ENCODE results near the gene POU6F2. TPM values are rescaled to one million over a fixed set of nuclear protein-coding genes. Genes with fewer than 3 reads are reported as not detected.

The POU6F2 gene
- total and polyA plus RNA-seq, 12 donors: 0.03 to 0.31 (median 0.19) TPM; not detected in 9

DNA sequence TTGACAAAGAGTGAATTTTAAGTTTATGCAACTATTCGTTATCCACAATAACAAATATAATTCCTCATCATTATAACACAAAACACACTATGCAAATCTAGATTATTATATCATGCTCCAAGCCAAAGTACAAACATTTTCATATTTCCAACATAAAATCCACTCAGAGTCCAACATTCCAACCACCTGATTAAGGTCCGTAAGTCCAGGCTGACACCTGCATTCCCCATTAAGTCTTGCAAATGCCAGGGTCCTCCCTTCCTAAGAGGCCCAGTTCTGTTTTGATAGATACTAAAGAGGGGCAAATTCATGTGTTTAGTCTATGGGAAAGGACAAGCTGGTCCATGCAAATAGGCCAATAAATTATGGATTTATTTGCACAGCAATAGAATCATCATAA lies 206.1 kb downstream of the POU6F2 start:
- intact Hi-C loops (cut with DNase I): no loop called here

DNA sequence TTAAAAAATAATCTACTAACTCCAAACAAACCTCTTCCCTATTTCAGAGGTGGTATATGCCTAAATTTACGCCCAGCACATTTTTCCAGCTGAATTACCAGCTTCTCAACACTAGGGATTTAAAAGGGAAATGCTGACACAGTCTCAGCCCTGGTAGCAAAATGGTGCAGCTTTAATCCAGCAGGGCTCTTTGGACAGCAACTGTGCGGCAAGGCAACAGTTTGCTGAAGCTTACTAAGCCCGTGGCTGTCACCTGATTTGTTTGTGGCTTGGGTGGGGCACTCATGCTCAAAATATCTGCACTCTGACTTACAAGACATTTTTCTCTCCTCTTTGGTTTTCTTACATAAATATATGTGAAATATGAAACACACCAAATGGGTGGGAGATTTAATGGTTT lies 206.7 kb downstream of the POU6F2 start:
- 55 to 59% (median 57%) methylated on average over 3 of the region's 3 CpGs for WGBS, 4 donors
- no peak overlapping the region for H3K4me3 ChIP-seq
- no peak for TF ChIP-seq POLR2A (IDR thresholded peaks at IDR 0.05)
- TF ChIP-seq, protein P1, sequence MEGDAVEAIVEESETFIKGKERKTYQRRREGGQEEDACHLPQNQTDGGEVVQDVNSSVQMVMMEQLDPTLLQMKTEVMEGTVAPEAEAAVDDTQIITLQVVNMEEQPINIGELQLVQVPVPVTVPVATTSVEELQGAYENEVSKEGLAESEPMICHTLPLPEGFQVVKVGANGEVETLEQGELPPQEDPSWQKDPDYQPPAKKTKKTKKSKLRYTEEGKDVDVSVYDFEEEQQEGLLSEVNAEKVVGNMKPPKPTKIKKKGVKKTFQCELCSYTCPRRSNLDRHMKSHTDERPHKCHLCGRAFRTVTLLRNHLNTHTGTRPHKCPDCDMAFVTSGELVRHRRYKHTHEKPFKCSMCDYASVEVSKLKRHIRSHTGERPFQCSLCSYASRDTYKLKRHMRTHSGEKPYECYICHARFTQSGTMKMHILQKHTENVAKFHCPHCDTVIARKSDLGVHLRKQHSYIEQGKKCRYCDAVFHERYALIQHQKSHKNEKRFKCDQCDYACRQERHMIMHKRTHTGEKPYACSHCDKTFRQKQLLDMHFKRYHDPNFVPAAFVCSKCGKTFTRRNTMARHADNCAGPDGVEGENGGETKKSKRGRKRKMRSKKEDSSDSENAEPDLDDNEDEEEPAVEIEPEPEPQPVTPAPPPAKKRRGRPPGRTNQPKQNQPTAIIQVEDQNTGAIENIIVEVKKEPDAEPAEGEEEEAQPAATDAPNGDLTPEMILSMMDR (IDR thresholded peaks at IDR 0.05): no peak
- H3K27ac ChIP-seq: no peak overlapping the region
- intact Hi-C loops (cut with DNase I): no loop called here
- no peaks in the 10 kb centered on the region for H3K27me3 ChIP-seq
- no peaks in the 10 kb centered on the region for H3K36me3 ChIP-seq (replicated peaks in 1 of 2)
- H3K9me3 ChIP-seq (replicated peaks in 1 of 3): no peaks in the 10 kb centered on the region
- no peak for DNase-seq
- H3K4me1 ChIP-seq (replicated peaks in 1 of 2): no peaks in the 10 kb centered on the region

More for the DNA sequence above, 206.1 kb downstream of the POU6F2 start:
- H3K27ac ChIP-seq: no peak overlapping the region
- no peaks in the 10 kb centered on the region for H3K36me3 ChIP-seq (replicated peaks in 1 of 2)
- H3K4me3 ChIP-seq: no peak overlapping the region
- H3K9me3 ChIP-seq (replicated peaks in 1 of 3): no peaks in the 10 kb centered on the region
- WGBS, 4 donors: 80 to 85% (median 81%) methylated on average over 2 of the region's 2 CpGs
- TF ChIP-seq, protein P1 (IDR thresholded peaks at IDR 0.05): no peak
- TF ChIP-seq POLR2A (IDR thresholded peaks at IDR 0.05): no peak
- no peaks in the 10 kb centered on the region for H3K4me1 ChIP-seq (replicated peaks in 1 of 2)
- H3K27me3 ChIP-seq: no peaks in the 10 kb centered on the region
- no peak for DNase-seq

DNA sequence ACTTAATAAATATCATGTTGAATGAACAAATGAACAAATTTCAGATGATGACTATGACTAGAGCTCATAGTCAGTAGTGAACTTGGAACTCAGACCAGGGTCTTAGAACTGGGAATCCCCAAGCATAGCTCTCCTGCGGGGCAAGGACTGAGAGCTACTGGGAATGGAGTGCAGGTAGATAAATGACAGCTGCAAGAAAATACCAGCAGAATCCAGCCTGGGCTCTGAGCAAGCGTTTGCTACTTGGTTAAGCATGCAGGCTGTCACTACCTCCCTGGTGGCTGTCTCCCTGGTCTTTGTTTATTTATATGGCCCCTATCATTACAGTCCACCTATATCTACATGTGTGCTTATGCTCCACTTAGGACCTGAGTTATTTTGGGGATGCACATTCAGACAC lies 208.4 kb downstream of the POU6F2 start:
- Histone ChIP-seq H3K27me3 (no peaks in the 10 kb centered on the region), H3K9me3 (replicated peaks in 1 of 3) (no peaks in the 10 kb centered on the region), H3K4me1 (replicated peaks in 1 of 2) (no peaks in the 10 kb centered on the region), H3K27ac (no peak overlapping the region), H3K36me3 (replicated peaks in 1 of 2) (no peaks in the 10 kb centered on the region), H3K4me3 (no peak overlapping the region)
- DNase-seq: no peak
- intact Hi-C loops (cut with DNase I): no loop called here
- WGBS, 4 donors: 69 to 81% (median 74%) methylated on average over 1 to 2 of the region's 2 CpGs
- TF ChIP-seq, protein P1 (IDR thresholded peaks at IDR 0.05): no peak
- no peak for TF ChIP-seq POLR2A (IDR thresholded peaks at IDR 0.05)

DNA sequence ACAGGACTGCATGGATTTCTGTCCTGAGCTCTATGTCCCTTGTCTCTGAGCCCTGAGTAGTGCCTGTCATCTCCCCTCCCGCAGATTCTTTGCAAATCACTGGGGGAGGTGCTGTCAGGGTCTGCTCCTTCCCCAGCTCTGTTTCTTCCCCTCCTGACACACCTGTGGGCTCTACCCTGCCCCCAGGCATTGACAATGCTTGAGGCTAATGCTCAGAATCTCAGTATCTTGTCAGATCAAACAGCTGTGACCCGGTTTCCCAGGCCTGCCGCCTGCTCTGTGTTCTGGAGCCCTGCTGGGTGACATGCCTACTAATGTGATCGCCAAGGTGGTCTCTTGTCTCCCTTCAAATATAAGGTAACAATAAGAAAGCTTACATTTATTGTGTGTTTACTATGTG lies 209.0 kb downstream of the POU6F2 start:
- Histone ChIP-seq H3K9me3 (replicated peaks in 1 of 3) (no peaks in the 10 kb centered on the region), H3K27ac (no peak overlapping the region), H3K27me3 (no peaks in the 10 kb centered on the region), H3K4me1 (replicated peaks in 1 of 2) (no peaks in the 10 kb centered on the region), H3K36me3 (replicated peaks in 1 of 2) (no peaks in the 10 kb centered on the region), H3K4me3 (no peak overlapping the region)
- no peak for TF ChIP-seq POLR2A (IDR thresholded peaks at IDR 0.05)
- TF ChIP-seq, protein P1 (IDR thresholded peaks at IDR 0.05): no peak
- DNase-seq: no peak
- intact Hi-C loops (cut with DNase I): no loop called here
- 43 to 71% (median 66%) methylated on average over 4 of the region's 4 CpGs for WGBS, 4 donors
